HCEC 1CT (cell line): Measurements from ENCODE around the gene TMEM266.

ENCODE experiments used
- DNase-seq: peaks from one replicate; pipeline ENCODE4 v3.0.0-alpha.2; 2017

TMEM266 gene

DNA sequence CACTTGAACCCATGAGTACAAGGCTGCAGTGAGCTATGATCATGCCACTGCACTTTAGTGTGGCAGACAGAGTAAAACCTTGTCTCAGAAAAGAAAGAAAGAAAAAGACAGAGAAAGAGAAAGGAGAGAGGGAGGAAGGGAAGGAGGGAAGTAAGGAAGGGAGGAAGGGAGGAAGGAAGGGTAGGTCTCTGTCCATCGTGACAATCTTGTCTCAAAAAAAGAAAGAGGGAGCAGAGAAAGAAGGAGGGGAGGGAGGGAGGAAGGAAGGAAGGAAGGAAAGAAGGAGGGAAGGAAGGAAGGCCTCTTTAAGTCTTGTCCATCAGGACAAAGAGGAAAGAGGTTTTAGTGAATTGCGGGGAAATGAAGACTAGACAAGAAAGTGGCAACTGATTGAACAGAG lies 129.3 kb downstream of the TMEM266 start:
- no peak for DNase-seq

DNA sequence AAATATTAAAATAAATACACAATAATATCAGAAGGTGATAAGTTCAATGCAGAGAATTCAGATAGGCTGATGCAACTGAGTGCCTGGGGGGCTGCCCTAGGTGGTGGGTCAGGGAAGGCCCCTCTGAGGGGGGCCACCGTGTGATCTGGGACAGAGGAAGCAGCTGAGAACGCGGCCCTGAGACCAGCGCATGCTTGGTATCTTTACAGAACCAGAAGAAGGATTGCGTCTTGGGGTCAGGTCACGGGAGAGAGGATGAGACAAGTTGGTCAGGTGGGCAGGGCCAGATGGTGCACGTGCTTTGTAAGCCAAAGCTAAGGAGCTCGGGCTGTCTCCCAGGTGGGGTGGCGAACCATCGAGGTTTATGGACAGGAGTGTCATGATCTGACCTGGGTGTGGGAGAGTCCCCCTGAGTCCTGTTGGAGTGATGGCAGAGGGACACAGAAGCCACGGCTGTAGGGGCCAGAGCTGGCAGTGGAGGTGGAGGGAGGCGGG lies 130.3 kb downstream of the TMEM266 start:
- DNase-seq, result no peak

DNA sequence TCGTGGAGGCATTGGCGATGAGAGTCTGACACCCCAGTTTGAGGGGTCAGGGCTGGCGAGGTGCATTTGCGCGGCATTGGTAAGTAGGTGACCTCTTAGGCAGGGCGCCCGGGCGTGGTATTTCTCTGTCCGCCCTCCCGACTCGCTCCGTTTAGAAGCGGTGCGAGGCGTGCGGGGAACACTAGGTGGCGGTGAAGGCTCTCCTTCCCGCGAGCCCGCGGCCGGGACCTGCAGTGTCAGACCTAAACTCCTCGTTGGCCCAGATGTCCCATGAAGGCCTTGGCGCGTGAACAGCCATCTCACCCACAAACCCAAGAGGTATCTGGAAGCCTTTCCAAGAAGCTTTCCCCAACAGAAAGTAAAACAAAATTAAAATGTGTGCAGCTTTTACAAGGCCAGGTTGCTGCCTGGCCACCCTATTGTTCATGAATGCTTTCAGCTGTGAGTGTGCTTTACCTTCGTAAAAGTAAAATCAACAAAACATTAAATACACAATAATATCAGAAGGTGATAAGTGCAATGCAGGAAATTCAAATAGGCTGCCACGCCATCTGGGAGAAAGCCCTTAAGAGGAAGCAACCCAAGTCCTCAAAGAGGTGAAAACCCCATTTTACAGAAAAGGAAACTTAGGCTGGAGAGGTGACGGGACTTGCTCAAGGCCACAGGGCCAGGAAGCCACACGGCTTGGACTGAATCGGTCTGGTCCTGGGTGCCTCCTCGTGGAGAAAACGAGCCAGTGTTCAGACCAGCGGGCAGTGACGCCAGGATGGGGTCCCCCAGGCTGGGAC lies 131.2 kb downstream of the TMEM266 start:
- peak; percentile 67 for DNase-seq

DNA sequence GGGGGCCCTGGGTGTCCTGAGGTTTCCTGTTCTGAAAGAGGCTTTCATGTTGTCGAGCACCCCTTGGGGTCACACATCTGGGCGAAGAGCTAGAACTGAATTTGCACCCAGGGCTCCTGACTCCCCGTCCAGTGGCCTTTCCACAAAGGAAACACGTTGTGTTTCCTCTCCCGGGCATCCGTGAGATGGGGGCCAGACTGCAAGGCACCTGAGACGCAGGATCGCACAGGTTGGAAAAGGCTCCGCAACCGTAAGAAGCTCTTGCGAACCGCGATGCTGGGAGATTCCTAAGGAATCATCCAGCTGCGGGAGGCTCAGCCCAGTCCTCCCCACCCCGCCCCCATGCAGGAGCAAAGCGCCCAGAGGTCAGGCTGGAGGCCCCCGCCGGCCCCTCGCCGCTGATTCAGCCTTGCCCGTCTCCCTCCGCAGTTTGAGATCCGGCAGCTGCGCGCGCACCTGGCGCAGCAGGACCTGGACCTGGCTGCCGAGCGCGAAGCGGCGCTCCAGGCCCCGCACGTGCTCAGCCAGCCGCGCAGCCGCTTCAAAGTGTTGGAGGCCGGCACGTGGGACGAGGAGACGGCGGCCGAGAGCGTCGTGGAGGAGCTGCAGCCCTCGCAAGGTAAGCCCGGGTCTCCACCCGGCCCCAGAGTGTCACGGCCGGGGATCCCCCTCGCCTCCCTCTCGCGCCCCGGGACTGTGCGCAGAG lies 131.9 kb downstream of the TMEM266 start:
- no peak for DNase-seq

DNA sequence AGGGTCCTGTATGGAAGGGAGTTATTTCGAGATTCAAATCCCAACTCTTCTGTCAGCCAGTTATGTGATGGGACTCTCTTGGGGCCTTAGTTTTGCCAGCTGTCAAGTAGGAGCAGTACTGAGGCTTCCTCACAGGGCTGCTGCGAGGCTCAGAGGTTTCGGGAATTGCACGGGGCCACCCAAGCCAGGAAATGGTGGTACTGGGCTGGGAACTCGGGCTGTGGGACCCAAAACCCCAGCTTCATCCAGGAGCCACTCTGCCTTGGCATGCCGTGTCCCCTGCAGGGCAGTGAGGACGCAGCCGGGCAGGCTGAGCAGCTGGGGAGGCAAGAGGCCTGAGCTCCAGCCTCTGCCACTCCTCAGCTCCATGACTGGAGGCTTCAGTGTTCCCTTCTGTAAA lies 132.9 kb downstream of the TMEM266 start:
- no peak for DNase-seq

DNA sequence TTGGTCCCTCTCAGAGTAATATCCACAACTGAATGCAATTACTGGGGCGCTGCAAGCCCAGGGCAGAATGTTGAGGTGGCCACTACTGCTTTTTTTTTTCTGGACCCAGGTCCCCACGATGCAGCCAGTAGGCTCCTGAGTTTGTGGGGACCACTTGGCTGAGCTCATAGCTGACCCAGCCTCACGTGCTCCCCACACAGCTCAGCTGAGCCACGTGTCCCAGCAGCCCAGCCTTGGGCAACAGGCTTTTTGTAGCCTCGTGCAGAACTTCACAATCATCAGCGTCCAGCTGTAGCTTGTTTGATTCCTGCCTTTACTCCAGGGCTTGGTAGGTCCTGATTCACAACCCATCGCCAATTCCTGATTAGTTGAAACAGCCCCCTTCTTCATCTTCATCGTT lies 134.1 kb downstream of the TMEM266 start:
- no peak for DNase-seq

DNA sequence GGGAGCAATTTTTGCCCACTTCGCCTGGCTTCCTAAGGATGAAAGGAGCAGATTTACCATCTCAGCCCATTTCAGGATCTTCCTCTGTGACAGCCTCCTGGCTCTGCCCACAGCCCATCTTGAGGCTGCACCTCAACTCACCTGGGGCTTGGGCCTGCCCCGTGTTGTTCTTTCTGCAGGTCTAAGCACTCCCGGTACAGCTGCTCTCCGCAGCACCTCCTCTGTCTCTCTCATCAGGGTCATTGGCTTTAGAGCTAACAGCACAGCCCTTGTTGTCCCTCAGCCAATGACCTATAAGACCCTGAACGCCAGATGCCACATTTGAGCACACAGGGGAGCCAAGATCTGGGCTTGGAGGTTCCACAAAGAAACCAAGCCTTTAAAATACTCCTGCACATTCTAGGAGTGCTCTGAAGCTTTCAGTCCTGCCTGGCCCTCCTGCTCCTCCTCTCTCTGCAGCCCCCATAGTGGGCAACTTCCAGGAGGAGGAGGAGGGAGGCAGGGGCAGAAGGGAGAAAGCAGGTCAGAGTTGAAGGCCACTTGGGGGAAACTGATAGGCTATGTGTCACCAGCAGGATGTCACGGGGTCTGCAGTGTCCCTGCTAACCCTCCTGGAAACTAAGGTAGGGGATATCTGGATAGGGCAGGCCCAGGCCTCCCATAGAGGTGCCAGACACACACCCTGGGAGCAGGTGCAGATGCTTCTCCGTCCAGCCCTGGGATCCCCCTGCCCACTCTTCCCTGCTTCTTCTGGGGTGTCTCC lies 135.9 kb downstream of the TMEM266 start:
- no peak for DNase-seq

DNA sequence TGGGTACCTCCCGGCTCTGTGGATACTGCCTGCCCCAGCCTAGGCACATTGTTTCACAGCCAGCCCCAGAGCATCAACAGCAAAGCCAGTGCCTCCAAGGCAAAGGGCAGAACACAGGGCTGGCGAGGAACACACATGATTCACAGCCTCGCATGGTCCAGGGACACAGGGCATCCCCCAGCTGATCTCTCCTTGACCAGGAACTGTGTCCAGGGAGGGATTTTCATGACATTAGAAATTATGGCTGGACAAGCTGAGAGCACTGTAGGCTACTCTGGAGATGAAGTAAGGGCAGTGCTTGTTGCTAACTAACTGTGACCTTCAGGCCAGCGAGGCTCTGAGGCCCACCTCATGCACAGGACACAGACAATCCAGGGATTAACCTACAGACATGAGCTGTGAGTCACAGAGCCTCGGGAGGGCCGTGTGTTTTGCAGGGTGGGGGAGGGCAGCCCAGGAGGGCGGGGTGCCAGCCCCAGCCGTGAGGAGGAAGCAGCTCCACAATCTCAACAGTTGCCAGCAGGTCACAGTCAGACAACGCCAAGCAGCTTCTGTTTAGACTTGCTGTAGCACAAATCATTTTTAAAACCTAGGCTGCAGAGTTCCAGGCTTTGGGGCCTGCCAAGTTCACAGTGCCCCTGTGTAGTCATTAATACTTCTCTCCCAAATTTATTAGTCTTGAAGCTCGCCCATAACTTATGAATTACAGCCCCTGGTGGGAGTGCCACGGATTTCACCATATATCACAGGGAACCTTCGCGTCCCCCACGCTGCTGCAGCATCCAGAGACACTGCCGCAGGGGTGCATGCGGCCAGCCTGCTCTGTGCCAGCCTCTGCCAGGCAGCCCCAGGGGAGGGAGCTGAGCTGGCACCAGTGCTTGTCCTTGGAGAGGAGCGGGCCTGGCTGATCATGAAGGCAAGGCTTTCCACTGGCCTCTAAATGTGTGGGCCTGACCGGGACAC lies 136.8 kb downstream of the TMEM266 start:
- DNase-seq, result peak; percentile 89

DNA sequence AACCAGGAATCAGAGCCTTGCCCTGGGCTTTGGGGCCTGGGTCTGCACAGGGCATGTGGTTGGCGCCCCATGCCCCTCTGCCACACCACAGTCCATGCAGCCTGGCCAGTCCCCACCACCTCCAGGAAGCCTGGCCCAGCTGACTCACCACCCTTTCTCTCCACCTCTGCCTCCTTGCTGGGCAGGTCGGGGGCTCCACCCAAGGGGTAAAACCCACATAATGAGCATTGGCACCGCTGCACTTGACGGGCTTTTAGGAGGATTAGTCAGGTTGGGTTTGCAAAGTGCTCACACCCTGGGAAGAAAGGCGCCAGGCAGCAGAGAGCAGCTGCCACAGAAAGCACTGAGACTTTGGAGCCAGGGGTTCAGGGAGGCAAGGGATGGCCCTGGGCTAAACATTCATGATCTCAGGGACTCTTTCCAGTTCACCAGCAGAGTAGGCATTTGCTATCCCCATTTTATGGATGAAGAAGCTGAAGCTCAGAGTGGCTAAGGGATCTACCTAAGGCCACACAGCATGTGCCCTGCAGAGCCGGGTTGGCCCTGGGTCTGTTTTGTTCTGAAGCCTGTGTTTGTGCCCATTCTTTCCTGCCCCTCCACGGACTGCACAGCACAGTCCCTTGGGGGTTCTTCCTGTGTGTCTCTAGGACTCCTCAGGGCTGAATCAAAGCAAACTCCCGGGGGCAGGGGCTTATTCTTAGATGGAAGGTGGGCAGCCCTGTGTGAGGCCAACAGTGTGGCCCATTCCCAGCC lies 138.1 kb downstream of the TMEM266 start:
- no peak for DNase-seq

DNA sequence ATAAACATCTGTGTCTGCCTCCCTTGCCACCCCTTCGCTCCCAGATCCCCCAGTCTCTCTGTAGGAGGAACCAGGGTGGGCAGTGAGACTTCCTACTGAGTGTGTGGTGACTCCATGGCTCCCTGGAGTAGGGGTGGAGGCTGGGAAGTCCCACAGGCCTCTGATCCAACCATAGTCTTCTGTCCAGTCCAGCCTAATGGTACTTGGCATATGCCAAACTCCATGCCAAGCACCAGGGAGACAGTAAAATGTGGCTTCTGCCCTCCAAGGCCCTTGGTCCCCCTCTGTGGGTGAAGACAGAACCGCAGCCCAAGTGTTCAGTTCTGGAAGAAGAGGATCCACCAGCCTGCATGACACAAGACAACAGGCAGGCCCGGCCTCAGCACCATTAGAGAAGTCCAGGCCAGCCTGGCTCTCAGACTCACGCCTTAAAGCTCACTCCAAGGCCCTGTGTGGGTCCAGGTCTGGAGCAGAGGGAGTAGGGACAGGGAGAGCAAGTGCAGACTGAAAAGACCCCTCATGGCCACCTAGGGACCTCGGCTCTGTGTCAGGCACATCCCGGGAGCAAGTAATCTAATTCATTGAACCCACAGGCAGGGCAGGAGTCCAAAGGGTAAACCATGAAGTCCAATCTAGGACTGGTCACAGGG lies 138.8 kb downstream of the TMEM266 start:
- DNase-seq, result no peak

DNA sequence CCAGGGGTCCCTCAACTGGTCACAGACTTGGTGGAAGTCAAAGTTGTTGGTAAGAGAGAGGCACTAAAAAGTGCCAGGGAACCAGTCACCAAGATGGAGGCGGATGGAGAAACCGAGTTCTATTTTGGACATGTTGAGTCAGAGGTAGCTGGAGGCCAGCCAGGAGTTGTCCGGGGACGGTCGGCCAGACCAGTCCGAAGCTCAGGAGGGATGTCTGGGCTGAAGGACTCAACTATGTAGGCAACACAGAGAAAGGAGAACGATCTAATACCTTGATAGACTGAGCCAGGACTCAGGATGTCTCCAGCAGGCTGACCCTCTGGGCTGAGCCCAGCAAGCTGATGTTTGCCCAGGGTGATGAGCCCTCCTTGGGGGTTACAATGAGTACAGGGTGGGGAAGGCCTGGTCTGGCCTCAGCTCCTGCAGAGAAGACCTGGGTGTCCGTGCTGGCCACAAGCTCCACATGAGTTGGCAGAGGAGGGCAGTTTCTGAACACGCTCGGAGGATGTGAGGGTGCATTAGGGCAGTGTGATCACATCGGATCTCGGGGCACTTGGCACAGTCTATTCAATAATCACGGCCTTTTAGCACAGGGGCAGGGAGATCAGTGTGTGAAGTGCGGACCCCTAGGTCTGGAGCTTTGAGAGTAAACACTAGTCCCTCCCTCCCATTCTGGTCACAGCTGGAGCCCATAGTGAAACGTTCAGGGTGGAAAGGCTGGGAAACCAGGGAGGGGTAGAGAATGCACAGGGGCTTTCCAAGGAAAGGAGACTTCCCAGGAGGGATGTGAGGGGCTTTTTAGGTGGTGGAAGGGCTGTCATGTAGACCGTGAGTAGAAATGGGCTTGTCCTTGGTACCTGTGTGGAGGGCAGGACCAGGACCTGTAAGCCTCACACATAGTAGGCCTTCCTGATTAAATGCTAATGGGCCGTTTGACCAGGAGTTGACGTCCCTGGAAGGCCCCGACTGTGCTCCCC lies 139.6 kb downstream of the TMEM266 start:
- peak; percentile 82 for DNase-seq

DNA sequence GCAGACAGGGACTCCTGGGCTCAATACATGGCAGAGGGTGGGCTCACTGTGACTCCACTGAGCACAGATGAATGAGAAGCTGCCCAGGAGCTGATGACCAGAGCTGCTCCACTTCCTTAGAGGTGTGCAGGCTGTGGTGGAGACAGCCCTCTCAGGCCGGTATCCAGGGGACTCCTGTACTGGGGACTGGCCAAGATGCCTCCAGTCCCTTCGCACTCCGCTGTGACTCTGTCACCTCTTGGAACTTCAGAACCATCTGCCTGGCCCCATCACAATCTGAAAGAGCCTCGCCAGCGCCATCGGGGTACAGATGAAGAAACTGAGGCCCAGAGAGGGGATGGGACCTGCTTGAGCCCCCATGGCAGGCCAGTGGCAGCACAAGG lies 140.3 kb downstream of the TMEM266 start:
- no peak for DNase-seq

DNA sequence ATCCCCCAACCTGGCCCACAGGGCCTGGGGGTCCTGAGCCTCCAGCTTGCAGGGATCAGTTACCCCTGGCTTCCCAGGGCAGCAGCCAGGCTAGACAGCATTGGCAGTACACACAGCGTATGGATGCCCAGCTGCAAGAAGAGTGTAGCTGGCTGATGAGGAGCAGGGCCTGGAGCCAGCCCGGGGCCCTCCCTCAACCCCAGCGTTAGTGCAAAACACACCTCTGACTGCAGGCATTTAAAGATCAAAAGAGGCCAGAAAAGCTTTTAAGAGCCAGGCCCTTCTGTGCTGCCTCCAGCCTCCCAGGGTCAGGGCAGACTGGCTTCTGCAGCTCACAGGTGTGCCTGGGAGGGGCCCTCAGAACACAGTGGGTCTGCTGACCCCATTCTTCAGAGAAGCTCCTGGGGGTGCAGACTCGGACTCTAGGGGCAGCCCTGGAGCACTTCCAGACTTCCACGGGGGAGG lies 140.9 kb downstream of the TMEM266 start:
- DNase-seq, result no peak

DNA sequence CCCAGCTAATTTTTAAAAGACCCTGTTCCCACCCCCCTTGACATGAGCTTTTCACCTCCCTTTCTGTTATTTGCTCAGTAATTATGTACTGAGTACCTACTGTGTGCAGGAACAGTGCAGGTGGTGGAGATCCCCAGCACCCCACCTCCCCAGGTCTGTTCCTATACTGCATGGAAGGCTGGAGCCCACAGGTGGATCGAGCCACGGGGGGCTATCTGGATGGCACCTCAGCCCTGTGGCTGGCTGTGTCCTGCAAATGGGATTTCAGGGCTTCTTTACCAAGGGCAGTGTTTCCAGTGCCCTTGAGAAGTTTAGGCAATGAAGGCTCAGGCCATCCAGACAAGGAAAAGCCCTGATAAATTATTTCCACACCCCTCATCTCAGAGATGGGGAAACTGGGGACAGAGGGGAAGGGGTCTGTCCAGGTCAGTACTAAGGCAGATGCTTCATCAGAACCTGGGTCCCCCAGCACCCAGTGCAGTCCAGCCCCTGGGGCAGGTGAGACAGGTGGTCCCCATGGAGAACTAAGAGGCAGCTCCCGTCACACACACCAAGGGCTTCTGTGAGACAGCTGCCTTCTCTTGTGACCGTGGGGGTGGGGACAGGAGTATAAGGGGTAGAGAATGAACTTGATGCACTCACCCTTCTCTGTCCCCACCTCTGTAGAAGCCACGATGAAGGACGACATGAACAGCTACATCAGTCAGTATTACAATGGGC lies 141.9 kb downstream of the TMEM266 start:
- no peak for DNase-seq

DNA sequence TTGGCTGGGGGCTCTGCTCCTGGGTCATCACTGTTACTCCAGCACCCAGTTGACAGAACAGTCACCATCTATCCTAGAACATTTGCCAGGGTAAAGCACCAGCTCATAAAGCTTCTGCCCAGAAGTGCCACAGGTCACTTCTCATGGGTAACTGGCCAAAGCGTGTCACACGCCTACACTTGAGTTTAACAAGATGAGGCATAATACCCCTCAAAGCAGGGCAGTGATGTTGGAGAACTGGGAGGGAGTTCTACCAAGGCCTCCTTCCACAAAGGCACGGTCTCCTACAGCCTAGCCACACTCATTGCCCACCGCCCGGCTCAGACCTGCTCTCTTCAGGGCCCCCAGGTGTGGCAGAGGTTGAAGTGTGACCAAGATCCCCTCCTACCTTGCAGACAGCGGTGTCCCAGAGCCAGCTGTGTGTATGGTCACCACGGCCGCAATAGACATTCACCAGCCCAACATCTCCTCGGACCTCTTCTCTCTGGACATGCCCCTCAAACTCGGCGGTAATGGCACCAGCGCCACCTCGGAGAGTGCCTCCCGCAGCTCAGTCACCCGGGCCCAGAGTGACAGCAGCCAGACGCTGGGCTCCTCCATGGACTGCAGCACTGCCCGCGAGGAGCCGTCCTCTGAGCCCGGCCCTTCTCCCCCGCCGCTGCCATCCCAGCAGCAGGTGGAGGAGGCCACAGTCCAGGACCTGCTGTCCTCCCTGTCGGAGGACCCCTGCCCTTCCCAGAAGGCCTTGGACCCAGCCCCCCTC lies 143.7 kb downstream of the TMEM266 start:
- DNase-seq, result no peak

DNA sequence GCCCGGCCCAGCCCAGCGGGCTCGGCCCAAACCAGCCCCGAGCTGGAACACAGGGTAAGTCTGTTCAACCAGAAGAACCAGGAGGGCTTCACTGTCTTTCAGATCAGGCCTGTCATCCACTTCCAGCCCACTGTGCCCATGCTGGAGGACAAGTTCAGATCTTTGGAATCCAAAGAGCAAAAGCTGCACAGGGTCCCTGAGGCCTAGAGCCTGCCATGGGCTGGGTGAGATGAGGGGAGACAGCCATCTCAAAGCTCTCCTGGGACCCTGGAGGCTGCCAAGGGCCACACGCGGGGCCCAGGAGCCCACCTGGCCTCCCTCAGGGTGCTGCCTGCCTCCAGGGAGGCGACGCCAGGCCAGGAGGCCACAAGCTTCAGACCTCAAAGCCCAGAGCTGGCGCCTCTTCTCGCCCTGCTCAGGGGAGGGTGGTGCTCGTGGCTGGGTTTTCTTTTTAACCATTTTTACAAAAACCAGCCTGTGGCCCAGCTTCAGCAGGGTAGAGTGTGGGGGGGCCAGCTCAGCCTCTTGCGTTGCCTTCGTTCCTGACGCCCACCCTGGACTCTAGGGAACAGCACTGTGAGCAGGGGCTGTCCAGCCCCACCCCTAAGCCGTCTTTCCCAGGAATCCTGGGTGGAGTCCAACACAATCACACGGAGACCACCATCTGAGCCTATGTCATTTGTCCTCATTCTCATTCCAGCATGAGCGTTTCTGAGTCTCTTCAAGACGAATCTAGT lies 144.5 kb downstream of the TMEM266 start:
- no peak for DNase-seq

DNA sequence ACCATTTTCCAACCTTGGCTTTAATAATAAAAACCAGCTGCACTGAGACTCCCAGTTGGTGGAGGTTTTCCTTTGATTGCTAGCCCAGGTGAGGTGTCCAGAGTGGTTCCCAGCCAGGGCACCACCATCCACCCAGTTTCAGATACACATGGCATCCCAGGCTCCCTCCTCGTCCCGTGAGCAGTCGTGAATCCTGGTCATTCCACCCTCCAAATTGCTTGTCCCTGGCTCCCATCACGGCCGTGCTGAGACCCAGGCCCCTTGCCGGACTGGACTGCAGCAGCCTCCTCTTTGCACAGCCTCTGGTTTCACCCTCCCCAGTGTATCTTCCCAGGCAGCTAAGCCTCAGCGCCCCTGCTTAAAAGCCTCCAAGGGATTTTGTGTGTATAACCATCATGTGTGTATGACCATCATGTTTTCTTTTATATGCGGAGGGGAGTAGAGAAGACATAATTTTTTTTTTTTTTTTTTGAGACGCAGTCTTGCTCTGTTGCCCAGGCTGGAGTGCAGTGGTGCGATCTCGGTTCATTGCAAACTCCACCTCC lies 145.2 kb downstream of the TMEM266 start:
- no peak for DNase-seq
